B cell (primary cell): ENCODE results near the gene TBC1D1. TPM values are rescaled to one million over a fixed set of nuclear protein-coding genes. Genes with fewer than 3 reads are reported as not detected.

ENCODE experiments used
- ATAC-seq: fragments of 200-7000 bp; cut with Tn5 transposase; one replicate; pipeline ENCODE4 v1.10.0; 2021; ENCODE audit warnings: low read depth, mild to moderate bottlenecking, moderate number of reproducible peaks, moderate library complexity
- CTCF ChIA-PET: fragments of 350-600 bp; sonication (Branson Sonifier 250); formaldehyde crosslinking; loops from one replicate; lab custom pipeline; 2021; ENCODE audit warnings: antibody characterized with exemption, inconsistent platforms; lab: Charles Lee
- POLR2A ChIA-PET: fragments of 350-600 bp; sonication (Branson Sonifier 250); formaldehyde crosslinking; loops from one replicate; lab custom pipeline; 2021; ENCODE audit warnings: antibody characterized with exemption; lab: Charles Lee
- DNase-seq: peaks from one replicate; pipeline ENCODE4 v3.0.0; 2013
- H2AFZ ChIP-seq: 2 replicates; pipeline ENCODE4 v1.6.1; 2012; ENCODE audit warnings: mild to moderate bottlenecking, low read depth, low read length; ENCODE audit not compliant: insufficient read depth, poor library complexity, severe bottlenecking
- H3K27ac ChIP-seq, 2 donors: 1 replicate in 1 of 2; 2 replicates in 1 of 2; pipeline ENCODE4 v1.5.1; 2012 to 2013; ENCODE audit warnings: low read length in 2 of 2, mild to moderate bottlenecking in 2 of 2, moderate library complexity in 1 of 2
- H3K27me3 ChIP-seq, 4 experiments: fragments of 200-600 bp in 1 of 4; sonication (generic) in 1 of 4; replicated peaks in 1 of 4; 1 replicate in 2 of 4; 2 replicates in 2 of 4; pipeline versions ENCODE4 v1.6.1 to v1.7.0; 2013 to 2016; ENCODE audit warnings: low read length in 3 of 4, mild to moderate bottlenecking in 2 of 4, mixed read lengths in 1 of 4, moderate library complexity in 1 of 4; ENCODE audit not compliant: insufficient read depth in 4 of 4, control insufficient read depth in 3 of 4; ENCODE audit errors: control extremely low read depth in 1 of 4
- H3K36me3 ChIP-seq, 2 experiments: replicated peaks in 1 of 2; 1 replicate in 1 of 2; 2 replicates in 1 of 2; pipeline versions ENCODE4 v1.6.1 to v1.7.1; 2013; ENCODE audit warnings: low read length in 1 of 2; ENCODE audit not compliant: insufficient read depth in 2 of 2, control insufficient read depth in 1 of 2; ENCODE audit errors: control extremely low read depth in 1 of 2, extremely low read depth in 1 of 2
- H3K4me1 ChIP-seq, 2 donors: fragments of 200-600 bp in 1 of 2; sonication (generic) in 1 of 2; 1 replicate in 1 of 2; 2 replicates in 1 of 2; pipeline versions ENCODE4 v1.5.1 to v1.6.1; 2013 to 2017; ENCODE audit warnings: low read length in 2 of 2; ENCODE audit not compliant: control insufficient read depth in 2 of 2, insufficient read depth in 2 of 2
- H3K4me2 ChIP-seq: replicated peaks from 2 replicates; pipeline ENCODE3; 2012; ENCODE audit warnings: mild to moderate bottlenecking, low read depth, low read length; ENCODE audit not compliant: poor library complexity, severe bottlenecking
- H3K4me3 ChIP-seq, 5 experiments: fragments of 200-600 bp in 1 of 5; sonication (generic) in 1 of 5; 1 replicate in 3 of 5; 2 replicates in 2 of 5; pipeline versions ENCODE4 v1.5.1 to v1.7.0; 2011 to 2016; ENCODE audit warnings: low read length in 4 of 5, mild to moderate bottlenecking in 4 of 5, low read depth in 2 of 5, control low read depth in 1 of 5, moderate library complexity in 1 of 5; ENCODE audit not compliant: insufficient read depth in 1 of 5; ENCODE audit errors: control extremely low read depth in 1 of 5, extremely low read depth in 1 of 5
- H3K79me2 ChIP-seq: fragments of 200-600 bp; sonication (generic); one replicate; pipeline ENCODE4 v1.6.0; 2016; ENCODE audit warnings: low read length; ENCODE audit not compliant: control insufficient read depth, insufficient read depth
- H3K9ac ChIP-seq: fragments of 200-600 bp; sonication (generic); 2 replicates; pipeline ENCODE4 v1.6.1; 2017; ENCODE audit warnings: mild to moderate bottlenecking, low read length, moderate library complexity
- H3K9me3 ChIP-seq, 3 donors: one replicate each; pipeline versions ENCODE4 v1.6.1 to v1.7.1; 2013; ENCODE audit warnings: low read length in 2 of 3; ENCODE audit not compliant: control insufficient read depth in 2 of 3, insufficient read depth in 1 of 3; ENCODE audit errors: control extremely low read depth in 1 of 3
- H4K20me1 ChIP-seq: 2 replicates; pipeline ENCODE4 v1.6.0; 2012; ENCODE audit warnings: mild to moderate bottlenecking, low read length; ENCODE audit not compliant: insufficient read depth, control insufficient read depth, poor library complexity, severe bottlenecking
- H3K27ac Mint-ChIP-seq: one replicate; pipeline ENCODE4 v1.8.0; 2021; ENCODE audit warnings: mixed read lengths
- H3K27me3 Mint-ChIP-seq: one replicate; pipeline ENCODE4 v1.8.0; 2021; ENCODE audit warnings: mixed read lengths
- H3K4me1 Mint-ChIP-seq: one replicate; pipeline ENCODE4 v1.8.0; 2021; ENCODE audit warnings: mixed read lengths
- H3K4me3 Mint-ChIP-seq: one replicate; pipeline ENCODE4 v1.8.0; 2021; ENCODE audit warnings: mixed read lengths
- H3K9me3 Mint-ChIP-seq: one replicate; pipeline ENCODE4 v1.8.0; 2022; ENCODE audit warnings: mixed read lengths; ENCODE audit not compliant: insufficient read depth
- EZH2 ChIP-seq: IDR thresholded peaks from 2 replicates; pipeline ENCODE4 v1.6.1; 2012; ENCODE audit warnings: borderline replicate concordance, low read depth, mild to moderate bottlenecking, moderate library complexity, low read length; ENCODE audit not compliant: insufficient read depth, poor library complexity, severe bottlenecking
- WGBS: methylation state at CpG from one replicate; pipeline ENCODE4 v1.1.5; 2013; ENCODE audit warnings: missing lambda C conversion rate; ENCODE audit not compliant: insufficient coverage; 5-methylcytosine and 5-hydroxymethylcytosine counted together
- intact Hi-C: fragments of 100-400 bp; cut with micrococcal nuclease; formaldehyde crosslinking; loops from one replicate; pipeline ENCODE4 v1.10.0; 2022
- polyA plus RNA-seq: library from polyadenylated mRNA; depleted of rRNA; stranded (reverse); fragments of >200 nt; gene quantifications from 2 replicates; pipeline ENCODE4 v1.2.3, GENCODE V29; 2012
- total RNA-seq, 2 donors: library from RNA; stranded (reverse); fragments of 120-200 nt in 1 of 2; gene quantifications; 1 replicate in 1 of 2; 2 replicates in 1 of 2; pipeline versions ENCODE4 v1.2.3 to v1.2.4, GENCODE V29; 2013 to 2022
- TF ChIP-seq, protein P1 (sequence below): fragments of 200-600 bp; IDR thresholded peaks from one replicate; pipeline ENCODE4 v1.8.0; 2022; ENCODE audit warnings: antibody characterized with exemption, mild to moderate bottlenecking

The TBC1D1 gene
- total and polyA plus RNA-seq, 2 donors (not counting 1 experiment from before 2014, with no cell fraction given), result 88.2 to 98.7 TPM

GRCh38 chr4:37902212-37902611 is 11.3 kb downstream of the TBC1D1 start:
- peaks cover 0 to 11% of the 10 kb centered on the region in 2 donors for H3K4me1 ChIP-seq
- no peaks in the 10 kb centered on the region for H3K9me3 Mint-ChIP-seq
- H3K9me3 ChIP-seq, result no peaks in the 10 kb centered on the region
- peaks cover 73% of the 10 kb centered on the region for H4K20me1 ChIP-seq
- intact Hi-C loops, result no loop called here
- H3K4me2 ChIP-seq, result no peak overlapping the region
- H3K9ac ChIP-seq, result no peak overlapping the region
- CTCF ChIA-PET, result no interaction called here
- H3K27me3 ChIP-seq, result no peaks in the 10 kb centered on the region
- no peak for ATAC-seq
- no peak overlapping the region for H3K4me3 ChIP-seq
- no peak overlapping the region for H3K27ac ChIP-seq
- no peak overlapping the region for H3K27ac Mint-ChIP-seq
- H3K79me2 ChIP-seq, result peaks cover 94% of the 10 kb centered on the region
- H3K36me3 ChIP-seq, result peaks cover 13 to 36% of the 10 kb centered on the region in 2 experiments
- peaks cover 42% of the 10 kb centered on the region for H3K4me1 Mint-ChIP-seq
- no peak overlapping the region for H3K4me3 Mint-ChIP-seq
- H3K27me3 Mint-ChIP-seq, result no peaks in the 10 kb centered on the region
- POLR2A ChIA-PET, result no interaction called here
- WGBS, result 87% methylated on average over 7 of the region's 7 CpGs
- DNase-seq, result no peak
- H2AFZ ChIP-seq, result no peak overlapping the region
- TF ChIP-seq, protein P1, sequence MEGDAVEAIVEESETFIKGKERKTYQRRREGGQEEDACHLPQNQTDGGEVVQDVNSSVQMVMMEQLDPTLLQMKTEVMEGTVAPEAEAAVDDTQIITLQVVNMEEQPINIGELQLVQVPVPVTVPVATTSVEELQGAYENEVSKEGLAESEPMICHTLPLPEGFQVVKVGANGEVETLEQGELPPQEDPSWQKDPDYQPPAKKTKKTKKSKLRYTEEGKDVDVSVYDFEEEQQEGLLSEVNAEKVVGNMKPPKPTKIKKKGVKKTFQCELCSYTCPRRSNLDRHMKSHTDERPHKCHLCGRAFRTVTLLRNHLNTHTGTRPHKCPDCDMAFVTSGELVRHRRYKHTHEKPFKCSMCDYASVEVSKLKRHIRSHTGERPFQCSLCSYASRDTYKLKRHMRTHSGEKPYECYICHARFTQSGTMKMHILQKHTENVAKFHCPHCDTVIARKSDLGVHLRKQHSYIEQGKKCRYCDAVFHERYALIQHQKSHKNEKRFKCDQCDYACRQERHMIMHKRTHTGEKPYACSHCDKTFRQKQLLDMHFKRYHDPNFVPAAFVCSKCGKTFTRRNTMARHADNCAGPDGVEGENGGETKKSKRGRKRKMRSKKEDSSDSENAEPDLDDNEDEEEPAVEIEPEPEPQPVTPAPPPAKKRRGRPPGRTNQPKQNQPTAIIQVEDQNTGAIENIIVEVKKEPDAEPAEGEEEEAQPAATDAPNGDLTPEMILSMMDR, result no peak
- no peak for TF ChIP-seq EZH2

DNA sequence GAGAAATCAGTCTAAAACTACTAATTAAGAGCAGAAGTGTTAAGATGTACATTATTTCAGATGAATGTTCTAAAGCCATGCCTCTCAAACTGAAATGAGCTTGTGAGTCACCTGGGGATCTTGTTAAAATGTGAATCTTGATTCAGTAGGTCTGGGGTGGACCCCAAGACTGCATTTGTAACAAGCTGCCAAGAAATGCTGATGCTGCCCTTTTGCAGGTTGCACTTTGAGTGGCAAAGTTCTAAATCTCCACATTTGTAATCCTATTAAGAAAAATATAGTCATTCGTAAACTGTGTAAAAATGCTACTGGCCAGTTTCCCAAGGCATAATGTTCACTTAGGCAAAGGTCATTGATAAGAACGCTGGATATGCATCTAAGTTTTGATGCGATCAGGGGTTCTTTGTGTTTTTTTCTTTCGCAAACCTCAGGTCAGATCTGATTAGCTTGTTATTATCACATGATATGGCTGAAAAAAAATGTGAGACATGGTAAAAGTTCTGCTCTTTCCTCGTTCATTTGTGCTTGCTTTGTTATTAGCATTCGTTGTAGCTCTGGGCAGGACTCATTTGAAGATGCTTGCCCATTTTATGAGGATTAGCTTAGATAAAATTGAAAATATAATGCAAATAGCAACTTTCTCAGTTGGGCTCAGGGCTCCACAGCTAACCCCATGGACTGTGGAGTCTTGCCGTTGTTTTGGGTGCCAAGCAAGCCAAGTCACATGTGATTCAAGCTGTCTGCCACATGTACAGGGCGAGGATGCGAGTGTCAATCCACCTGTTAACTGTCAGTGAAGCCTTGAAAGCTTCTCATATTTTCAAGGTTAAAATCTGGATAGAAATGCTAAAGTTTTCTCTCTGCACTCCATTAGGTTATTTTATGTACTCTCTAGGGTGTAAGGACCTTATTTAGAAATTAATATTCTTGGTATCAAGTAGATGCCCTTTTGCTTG is 12.1 kb downstream of the TBC1D1 start:
- ATAC-seq, result no peak
- DNase-seq, result no peak
- no peak overlapping the region for H2AFZ ChIP-seq
- POLR2A ChIA-PET, result interaction anchor here (0.6 kb wide), 1 partner anchor 31 kb away, joined by 4 read pairs; no protein-coding TSS in a partner anchor
- Mint-ChIP-seq H3K27me3 (no peaks in the 10 kb centered on the region), H3K4me1 (peaks cover 37% of the 10 kb centered on the region), H3K9me3 (no peaks in the 10 kb centered on the region), H3K4me3 (no peak overlapping the region), H3K27ac (no peak overlapping the region)
- TF ChIP-seq, protein P1, result no peak
- TF ChIP-seq EZH2, result no peak
- no peaks in the 10 kb centered on the region for H3K27me3 ChIP-seq
- H3K4me1 ChIP-seq, result peaks cover 0 to 4% of the 10 kb centered on the region in 2 donors
- CTCF ChIA-PET, result no interaction called here
- no peak overlapping the region for H3K27ac ChIP-seq
- peaks cover 13 to 36% of the 10 kb centered on the region in 2 experiments for H3K36me3 ChIP-seq
- no peak overlapping the region for H3K9ac ChIP-seq
- H3K79me2 ChIP-seq, result peaks cover 94% of the 10 kb centered on the region
- H3K9me3 ChIP-seq, result no peaks in the 10 kb centered on the region
- WGBS, result 91% methylated on average over 7 of the region's 9 CpGs
- intact Hi-C loops, result no loop called here
- H3K4me3 ChIP-seq, result no peak overlapping the region
- H4K20me1 ChIP-seq, result peaks cover 75% of the 10 kb centered on the region
- H3K4me2 ChIP-seq, result no peak overlapping the region
